IMR-90 (cell line): ENCODE measurements around the gene MYBPC3. TPM values are rescaled to one million over a fixed set of nuclear protein-coding genes. Genes with fewer than 3 reads are reported as not detected.

ENCODE experiments used
- ATAC-seq: fragments of 200-7000 bp; cut with Tn5 transposase; 2 replicates; pipeline ENCODE4 v1.9.1; 2020; ENCODE audit warnings: low read depth, mild to moderate bottlenecking, moderate library complexity
- BruUV-seq: library from RNA; stranded (reverse); fragments of 400-500 nt; replicated peaks from 2 replicates; lab custom pipeline; 2021; lab: Mats Ljungman, UMichigan
- CTCF ChIA-PET: fragments of 300-600 bp; formaldehyde crosslinking; extraction: SDS; loops from one replicate; lab custom pipeline; 2021; ENCODE audit warnings: antibody characterized with exemption; lab: Yijun Ruan, JAX
- POLR2A ChIA-PET: fragments of 300-600 bp; sonication (Branson Sonifier 250); formaldehyde crosslinking; loops from one replicate; lab custom pipeline; 2022; ENCODE audit warnings: antibody characterized with exemption; ENCODE audit not compliant: unreplicated experiment; lab: Charles Lee
- DNase-seq: peaks from one replicate; pipeline ENCODE4 v3.0.0; 2013
- H2AFZ ChIP-seq: replicated peaks from 2 replicates; pipeline ENCODE3; 2013; ENCODE audit warnings: low read length, mild to moderate bottlenecking; ENCODE audit not compliant: poor library complexity
- H2AK5ac ChIP-seq: 2 replicates; pipeline ENCODE4 v1.6.1; 2013; ENCODE audit warnings: low read depth, low read length, inconsistent platforms
- H2AK9ac ChIP-seq: replicated peaks from 2 replicates; pipeline ENCODE3; 2013; ENCODE audit warnings: mild to moderate bottlenecking, low read depth, low read length, moderate library complexity; ENCODE audit not compliant: poor library complexity
- H2BK120ac ChIP-seq: 2 replicates; pipeline ENCODE4 v1.6.1; 2013; ENCODE audit warnings: low read depth, low read length, inconsistent platforms
- H2BK15ac ChIP-seq: 3 replicates; pipeline ENCODE4 v1.6.1; 2013; ENCODE audit warnings: low read depth, low read length, inconsistent platforms
- H2BK20ac ChIP-seq: 2 replicates; pipeline ENCODE4 v1.6.1; 2013; ENCODE audit warnings: low read depth, mild to moderate bottlenecking, inconsistent platforms, low read length, moderate library complexity
- H2BK5ac ChIP-seq: 2 replicates; pipeline ENCODE4 v1.6.1; 2013; ENCODE audit warnings: mild to moderate bottlenecking, low read depth, low read length, inconsistent platforms; ENCODE audit not compliant: poor library complexity, severe bottlenecking
- H3K14ac ChIP-seq: replicated peaks from 2 replicates; pipeline ENCODE4 v1.6.1; 2013; ENCODE audit warnings: low read depth, low read length, inconsistent platforms
- H3K18ac ChIP-seq: 2 replicates; pipeline ENCODE4 v1.6.1; 2013; ENCODE audit warnings: low read depth, low read length, control low read depth
- H3K23ac ChIP-seq: 2 replicates; pipeline ENCODE4 v1.6.1; 2013; ENCODE audit warnings: low read depth, low read length, inconsistent platforms
- H3K27ac ChIP-seq: 2 replicates; pipeline ENCODE4 v1.5.1; 2013; ENCODE audit warnings: mild to moderate bottlenecking, control low read depth, low read length; ENCODE audit not compliant: insufficient read depth
- H3K27me3 ChIP-seq: 2 replicates; pipeline ENCODE4 v1.6.1; 2013; ENCODE audit warnings: low read length; ENCODE audit not compliant: control insufficient read depth, insufficient read depth
- H3K36me3 ChIP-seq: 2 replicates; pipeline ENCODE4 v1.6.1; 2013; ENCODE audit warnings: low read length, mixed read lengths; ENCODE audit not compliant: control insufficient read depth, insufficient read depth
- H3K4ac ChIP-seq: 2 replicates; pipeline ENCODE4 v1.6.1; 2013; ENCODE audit warnings: low read depth, low read length, inconsistent platforms
- H3K4me1 ChIP-seq: 2 replicates; pipeline ENCODE4 v1.6.1; 2013; ENCODE audit warnings: low read length, mixed read lengths; ENCODE audit not compliant: control insufficient read depth, insufficient read depth
- H3K4me2 ChIP-seq: 2 replicates; pipeline ENCODE4 v1.6.1; 2013; ENCODE audit warnings: low read depth, mild to moderate bottlenecking, control low read depth, low read length, moderate library complexity
- H3K4me3 ChIP-seq: 2 replicates; pipeline ENCODE4 v1.5.1; 2013; ENCODE audit warnings: low read depth, mild to moderate bottlenecking, control low read depth, low read length, moderate library complexity; ENCODE audit not compliant: insufficient read depth
- H3K56ac ChIP-seq: 2 replicates; pipeline ENCODE4 v1.6.1; 2013; ENCODE audit warnings: low read length, inconsistent platforms; ENCODE audit not compliant: insufficient read depth; ENCODE audit errors: extremely low read depth
- H3K79me1 ChIP-seq, 2 experiments: 2 replicates each; pipeline ENCODE4 v1.6.1; 2013; ENCODE audit warnings: low read length in 2 of 2, inconsistent platforms in 1 of 2, low read depth in 1 of 2
- H3K9ac ChIP-seq: 2 replicates; pipeline ENCODE4 v1.6.1; 2013; ENCODE audit warnings: low read depth, low read length, control low read depth
- H3K9me1 ChIP-seq: 2 replicates; pipeline ENCODE4 v1.6.1; 2013; ENCODE audit warnings: low read length, inconsistent platforms; ENCODE audit not compliant: insufficient read depth
- H3K9me3 ChIP-seq: 2 replicates; pipeline ENCODE4 v1.6.1; 2013; ENCODE audit warnings: low read length; ENCODE audit not compliant: control insufficient read depth, insufficient read depth
- H4K20me1 ChIP-seq: 2 replicates; pipeline ENCODE4 v1.6.1; 2013; ENCODE audit warnings: low read length, inconsistent platforms; ENCODE audit not compliant: insufficient read depth
- H4K5ac ChIP-seq: 2 replicates; pipeline ENCODE4 v1.6.1; 2013; ENCODE audit warnings: mild to moderate bottlenecking, low read depth, low read length, control low read depth
- H4K8ac ChIP-seq, 2 experiments: 2 replicates each; pipeline ENCODE4 v1.6.1; 2013; ENCODE audit warnings: low read depth in 2 of 2, low read length in 2 of 2, control low read depth in 1 of 2, inconsistent platforms in 1 of 2
- H4K91ac ChIP-seq: 2 replicates; pipeline ENCODE4 v1.6.1; 2013; ENCODE audit warnings: low read depth, low read length, inconsistent platforms; ENCODE audit not compliant: insufficient read depth
- POLR2A ChIP-seq: IDR thresholded peaks from 2 replicates; pipeline ENCODE4 v1.6.1; 2012; ENCODE audit warnings: mild to moderate bottlenecking, low read depth, low read length
- RAD21 ChIP-seq: IDR thresholded peaks from 2 replicates; pipeline ENCODE4 v1.6.1; 2012; ENCODE audit warnings: low read length, improper control_type of control experiment
- WGBS, 2 experiments: methylation state at CpG; one replicate each; pipeline versions ENCODE4 v1.1.5 to v1.1.7; 2013; ENCODE audit warnings: missing lambda C conversion rate in 2 of 2; ENCODE audit not compliant: insufficient read length in 1 of 2; ENCODE audit errors: extremely low coverage in 2 of 2; 5-methylcytosine and 5-hydroxymethylcytosine counted together
- dilution Hi-C: fragments of 300-500 bp; cut with HindIII; formaldehyde crosslinking; loops from one replicate; pipeline ENCODE4 v1.14.3; 2018; ENCODE audit warnings: low sequenced_read_pairs; ENCODE audit not compliant: unreplicated experiment
- in situ Hi-C: fragments of 300-500 bp; cut with MboI; formaldehyde crosslinking; loops from 3 replicates; pipeline ENCODE4 v1.14.3; 2019; ENCODE audit warnings: low sequenced_read_pairs, inconsistent platforms, mixed read lengths
- intact Hi-C: fragments of 100-400 bp; cut with micrococcal nuclease; formaldehyde crosslinking; loops from 2 replicates; pipeline ENCODE4 v1.10.0; 2022
- polyA plus RNA-seq, 3 experiments: library from polyadenylated mRNA; depleted of rRNA; stranded (reverse); fragments of >200 nt; gene quantifications; 2 replicates each; pipeline ENCODE4 v1.2.3, GENCODE V29; 2012; ENCODE audit warnings: low replicate concordance in 1 of 3
- total RNA-seq: library from RNA; depleted of rRNA; stranded (reverse); fragments of >200 nt; gene quantifications from 2 replicates; pipeline ENCODE4 v1.2.3, GENCODE V29; 2012

MYBPC3 gene
- total and polyA plus RNA-seq, 2 of the 4 experiments (the other 2 are of a cell fraction) = not detected

- POLR2A ChIA-PET = no interaction called here
These were observed 20.8 kb downstream of the MYBPC3 start for GRCh38 chr11:47331454-47332302.

More at GRCh38 chr11:47331454-47332302, 20.8 kb downstream of the MYBPC3 start:
- H3K4me3 ChIP-seq = no peak overlapping the region
- dilution Hi-C loops = no loop called here
- no peak overlapping the region for H4K5ac ChIP-seq
- no peak overlapping the region for H3K9ac ChIP-seq
- H2BK15ac ChIP-seq = no peak overlapping the region
- H4K8ac ChIP-seq = no peak overlapping the region
- H3K56ac ChIP-seq = no peak overlapping the region
- H3K36me3 ChIP-seq = peaks cover 35% of the 10 kb centered on the region
- H2BK20ac ChIP-seq = no peak overlapping the region
- H2BK5ac ChIP-seq = no peak overlapping the region
- no peak overlapping the region for H3K23ac ChIP-seq
- intact Hi-C loops = no loop called here
- no peak overlapping the region for H3K18ac ChIP-seq
- TF ChIP-seq POLR2A = no peak
- no peak for TF ChIP-seq RAD21
- in situ Hi-C loops = no loop called here
- no peak overlapping the region for H4K91ac ChIP-seq
- 91% methylated on average over 9 of the region's 21 CpGs; no CpG with 5 or more reads in 1 of the 2 experiments for WGBS, 2 experiments
- H3K27me3 ChIP-seq = no peaks in the 10 kb centered on the region
- BruUV-seq = no TSS peak
- no peak overlapping the region for H3K14ac ChIP-seq
- DNase-seq (no peak), ATAC-seq (no peak)
- no peak overlapping the region for H3K4ac ChIP-seq
- no peaks in the 10 kb centered on the region for H3K79me1 ChIP-seq
- no peak overlapping the region for H3K27ac ChIP-seq
- H3K9me1 ChIP-seq = no peaks in the 10 kb centered on the region
- H2AK5ac ChIP-seq = no peak overlapping the region
- 0 out of 2 replicates have a peak, but pooled peaks cover 2% of the 10 kb centered on the region for H3K4me1 ChIP-seq
- no peaks in the 10 kb centered on the region for H3K9me3 ChIP-seq
- no peaks in the 10 kb centered on the region for H4K20me1 ChIP-seq
- H2AK9ac ChIP-seq = no peak overlapping the region
- no peak overlapping the region for H2BK120ac ChIP-seq
- no peak overlapping the region for H2AFZ ChIP-seq
- no peak overlapping the region for H3K4me2 ChIP-seq
- CTCF ChIA-PET = no interaction called here
